Pancreas (tissue), 10 donors: Measurements from ENCODE around the gene SYTL5. TPM values are rescaled to one million over a fixed set of nuclear protein-coding genes. Genes with fewer than 3 reads are reported as not detected.

ENCODE experiments used
- ATAC-seq, 4 donors: fragments of 200-7000 bp; cut with Tn5 transposase; one replicate each; pipeline versions ENCODE4 v1.8.0 to v1.9.1; 2020; ENCODE audit warnings: mild to moderate bottlenecking in 4 of 4, moderate library complexity in 4 of 4
- DNase-seq, 6 donors: peaks; one replicate each; pipeline ENCODE4 v3.0.0-alpha.2; 2020
- FAIRE-seq: peaks from 2 replicates; lab custom pipeline; 2012; peaks lifted over from hg19 to GRCh38; lab: Jason Lieb, UNC
- H3K27ac ChIP-seq, 4 donors: fragments of 200-600 bp; sonication (generic); 1 replicate in 3 of 4; 2 replicates in 1 of 4; pipeline versions ENCODE4 v1.5.0 to v1.8.0; 2020
- H3K27me3 ChIP-seq, 4 donors: fragments of 200-600 bp; one replicate each; pipeline ENCODE4 v1.8.0; 2021
- H3K36me3 ChIP-seq, 3 donors: fragments of 200-600 bp; sonication (generic) in 1 of 3; one replicate each; pipeline versions ENCODE4 v1.5.0 to v1.8.0; 2020 to 2021
- H3K4me1 ChIP-seq, 3 donors: fragments of 200-600 bp; one replicate each; pipeline ENCODE4 v1.8.0; 2021
- H3K4me3 ChIP-seq, 4 donors: fragments of 200-600 bp; sonication (generic) in 2 of 4; one replicate each; pipeline versions ENCODE4 v1.5.0 to v1.8.0; 2020 to 2021
- H3K9me3 ChIP-seq, 4 donors: fragments of 200-600 bp; one replicate each; pipeline ENCODE4 v1.8.0; 2021
- WGBS, 2 donors: extraction: QIAGEN DNeasy Blood & Tissue Kit; methylation state at CpG; one replicate each; pipeline ENCODE4 v1.1.7; 2013; 5-methylcytosine and 5-hydroxymethylcytosine counted together
- intact Hi-C, 3 donors: fragments of 100-400 bp; cut with DNase I; formaldehyde crosslinking; loops; one replicate each; pipeline versions ENCODE4 v1.11.1 to v1.14.2; 2022
- polyA plus RNA-seq, 2 donors: library from polyadenylated mRNA; stranded (reverse); fragments of 200-250 nt; gene quantifications; one replicate each; pipeline ENCODE4 v1.2.3, GENCODE V29; 2013
- total RNA-seq, 6 donors: library from RNA; stranded (reverse); fragmentation: NEBNext Ultra II Directional in 4 of 6; extraction: Animal tissue kit (Norgen Biotek cat#: 25700) in 4 of 6; gene quantifications; one replicate each; pipeline versions ENCODE4 v1.2.1 to v1.2.4, GENCODE V29; 2021 to 2023
- TF ChIP-seq, protein P1 (sequence below), 4 donors: fragments of 200-600 bp; sonication (generic) in 3 of 4; IDR thresholded peaks; one replicate each; pipeline versions ENCODE4 v1.5.0 to v1.8.0; 2021; ENCODE audit warnings: antibody characterized with exemption in 4 of 4
- donor health status: healthy with polysubstance abuse.
- donor health status: DM: no; HTN: no; CAD: no; lungs with moderate emphysema.
- donor health status: DM: no; HTN: no; CAD: no.
- donor health status: control.
- donor health status: control.
- donor health status: Bipolar disorder and iron deficiency.
- donor health status: DM: yes; HTN: yes; CAD: no.
- donor health status: DM: no; HTN: no; CAD: no.
- donor health status: DM: no; HTN: no; CAD: no.
- donor health status: DM: yes; HTN: yes; CAD: no.

Gene SYTL5
- total and polyA plus RNA-seq, 8 donors: 0.77 to 5.9 (median 2.4) TPM

DNA sequence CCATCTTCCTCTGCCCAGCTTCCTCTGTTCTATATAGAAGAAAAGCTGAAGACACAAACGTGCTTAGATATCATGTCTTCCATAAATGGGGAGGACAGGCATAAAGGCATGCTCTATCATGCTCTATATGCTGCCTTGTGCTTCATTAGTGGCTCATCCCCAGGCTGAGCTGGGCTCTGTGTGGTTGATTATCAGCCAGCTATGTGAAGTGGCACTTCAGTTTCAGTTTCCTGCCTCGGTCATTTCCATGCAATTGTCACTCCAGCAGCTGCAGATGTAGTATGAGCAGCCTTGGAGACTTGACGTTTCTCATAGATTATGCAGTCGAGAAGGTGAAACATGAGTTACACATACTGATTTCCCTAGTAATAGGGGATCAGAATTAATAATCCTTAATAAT lies 106.2 kb downstream of the SYTL5 start:
- ATAC-seq (no peak), DNase-seq (no peak), FAIRE-seq (no peak)
- no peaks in the 10 kb centered on the region for H3K9me3 ChIP-seq
- H3K4me3 ChIP-seq: no peak overlapping the region
- H3K27me3 ChIP-seq: peaks cover 0 to 4% (median 0%) of the 10 kb centered on the region in 4 donors
- TF ChIP-seq, protein P1, sequence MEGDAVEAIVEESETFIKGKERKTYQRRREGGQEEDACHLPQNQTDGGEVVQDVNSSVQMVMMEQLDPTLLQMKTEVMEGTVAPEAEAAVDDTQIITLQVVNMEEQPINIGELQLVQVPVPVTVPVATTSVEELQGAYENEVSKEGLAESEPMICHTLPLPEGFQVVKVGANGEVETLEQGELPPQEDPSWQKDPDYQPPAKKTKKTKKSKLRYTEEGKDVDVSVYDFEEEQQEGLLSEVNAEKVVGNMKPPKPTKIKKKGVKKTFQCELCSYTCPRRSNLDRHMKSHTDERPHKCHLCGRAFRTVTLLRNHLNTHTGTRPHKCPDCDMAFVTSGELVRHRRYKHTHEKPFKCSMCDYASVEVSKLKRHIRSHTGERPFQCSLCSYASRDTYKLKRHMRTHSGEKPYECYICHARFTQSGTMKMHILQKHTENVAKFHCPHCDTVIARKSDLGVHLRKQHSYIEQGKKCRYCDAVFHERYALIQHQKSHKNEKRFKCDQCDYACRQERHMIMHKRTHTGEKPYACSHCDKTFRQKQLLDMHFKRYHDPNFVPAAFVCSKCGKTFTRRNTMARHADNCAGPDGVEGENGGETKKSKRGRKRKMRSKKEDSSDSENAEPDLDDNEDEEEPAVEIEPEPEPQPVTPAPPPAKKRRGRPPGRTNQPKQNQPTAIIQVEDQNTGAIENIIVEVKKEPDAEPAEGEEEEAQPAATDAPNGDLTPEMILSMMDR (IDR thresholded peaks at IDR 0.05): no peak
- H3K27ac ChIP-seq: no peak overlapping the region
- no peaks in the 10 kb centered on the region for H3K4me1 ChIP-seq
- intact Hi-C loops: no loop called here
- 66 to 80% methylated on average over 4 of the region's 4 CpGs for WGBS, 2 donors
- no peaks in the 10 kb centered on the region for H3K36me3 ChIP-seq

DNA sequence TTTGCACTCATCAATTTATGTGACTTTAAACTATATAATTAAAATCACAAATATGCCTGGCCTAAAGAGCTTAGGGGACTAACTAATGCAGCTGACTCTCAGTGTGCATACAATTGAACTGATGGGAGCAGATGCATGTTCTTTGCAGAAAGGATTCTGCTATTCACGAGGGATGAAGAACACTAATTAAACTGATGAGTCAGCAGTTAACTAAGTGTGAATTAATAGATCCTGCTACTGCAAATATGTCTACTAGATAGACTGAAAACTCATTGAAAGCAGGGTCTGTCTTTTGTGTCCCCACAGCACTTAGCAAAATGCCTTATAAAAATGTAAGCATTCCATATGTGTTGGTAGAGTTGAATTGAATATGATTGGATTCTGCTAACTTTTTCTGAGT lies 110.4 kb downstream of the SYTL5 start:
- FAIRE-seq (no peak), ATAC-seq (no peak), DNase-seq (no peak)
- H3K27ac ChIP-seq: no peak overlapping the region
- H3K9me3 ChIP-seq: no peaks in the 10 kb centered on the region
- no peaks in the 10 kb centered on the region for H3K4me1 ChIP-seq
- TF ChIP-seq, protein P1 (IDR thresholded peaks at IDR 0.05): no peak
- peaks cover 0 to 4% (median 0%) of the 10 kb centered on the region in 4 donors for H3K27me3 ChIP-seq
- no peaks in the 10 kb centered on the region for H3K36me3 ChIP-seq
- no peak overlapping the region for H3K4me3 ChIP-seq
- WGBS, 2 donors: 54 to 80% methylated on average over 1 of the region's 1 CpG
- intact Hi-C loops: no loop called here

DNA sequence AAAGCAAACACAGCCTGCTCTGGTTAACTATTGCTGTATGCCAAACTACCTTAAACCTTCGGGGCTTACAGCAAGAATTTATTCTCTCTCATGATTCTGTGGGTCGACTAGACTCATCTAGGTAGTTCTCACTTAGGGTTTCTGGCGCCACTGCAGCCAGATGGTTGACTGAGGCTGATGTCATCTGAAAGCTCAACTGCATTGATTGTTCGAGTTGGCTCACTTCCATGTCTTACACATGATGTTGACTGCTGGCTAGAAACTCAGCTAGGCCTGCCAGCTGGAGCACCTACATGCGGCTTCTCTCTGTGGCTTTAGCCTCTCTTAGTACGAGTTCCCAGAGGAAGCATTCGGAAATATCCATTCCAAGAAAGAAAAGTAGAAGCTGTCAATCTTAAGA lies 111.1 kb downstream of the SYTL5 start:
- Histone ChIP-seq H3K27me3 (peaks cover 0 to 4% (median under 1%) of the 10 kb centered on the region in 4 donors), H3K27ac (no peak overlapping the region), H3K36me3 (no peaks in the 10 kb centered on the region), H3K4me1 (no peaks in the 10 kb centered on the region), H3K4me3 (no peak overlapping the region), H3K9me3 (no peaks in the 10 kb centered on the region)
- ATAC-seq (peak; percentile 94 to 100 (median 96)), FAIRE-seq (no peak), DNase-seq (peak; percentile 54 to 75 (median 72))
- TF ChIP-seq, protein P1 (IDR thresholded peaks at IDR 0.05): no peak
- WGBS, 2 donors: 36 to 44% methylated on average over 7 of the region's 7 CpGs
- intact Hi-C loops: no loop called here

DNA sequence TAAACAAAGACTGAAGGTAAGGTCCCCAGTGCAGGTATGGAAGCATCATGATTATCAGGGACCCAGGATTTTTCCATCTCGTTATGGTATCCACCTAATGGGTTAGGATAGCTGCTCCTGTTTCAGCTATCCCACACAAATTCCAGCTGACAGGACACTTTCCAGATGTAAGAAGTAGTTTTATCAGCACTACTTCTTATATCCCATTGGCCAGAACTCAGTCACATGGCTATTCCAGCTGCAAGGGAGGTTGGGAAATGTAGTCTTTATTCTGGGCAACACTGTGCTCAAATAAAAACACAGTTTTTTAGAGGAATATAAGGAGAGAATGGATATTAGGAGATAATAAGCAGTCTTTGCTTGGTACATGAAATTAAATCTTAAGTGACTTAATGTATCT lies 117.6 kb downstream of the SYTL5 start:
- DNase-seq (no peak), FAIRE-seq (no peak), ATAC-seq (no peak)
- peaks cover 0 to 3% (median 0%) of the 10 kb centered on the region in 4 donors for H3K27me3 ChIP-seq
- intact Hi-C loops: no loop called here
- H3K4me3 ChIP-seq: no peak overlapping the region
- TF ChIP-seq, protein P1 (IDR thresholded peaks at IDR 0.05): no peak
- WGBS, 2 donors: 61 to 97% methylated on average over 1 of the region's 1 CpG
- no peak overlapping the region for H3K27ac ChIP-seq
- no peaks in the 10 kb centered on the region for H3K36me3 ChIP-seq
- H3K4me1 ChIP-seq: no peaks in the 10 kb centered on the region
- H3K9me3 ChIP-seq: no peaks in the 10 kb centered on the region

DNA sequence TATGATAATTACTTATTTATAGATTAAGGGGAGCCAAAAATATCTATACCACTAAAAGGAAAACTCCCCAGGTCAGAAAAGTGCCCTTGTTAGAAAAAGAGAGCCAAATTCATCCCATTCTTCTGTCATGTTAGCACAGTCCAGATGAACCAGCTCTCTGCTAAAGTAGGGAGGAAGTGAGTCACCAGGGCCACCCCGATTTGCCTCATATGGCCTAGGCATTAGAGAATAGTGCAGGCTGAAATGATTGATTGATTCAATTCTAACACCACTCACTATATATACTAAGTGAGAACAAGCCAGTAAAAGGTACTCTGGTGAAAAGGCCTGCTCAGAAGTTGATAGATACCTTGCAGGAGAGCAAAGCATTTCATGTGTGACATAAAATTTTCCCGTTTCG lies 119.8 kb downstream of the SYTL5 start:
- WGBS, 2 donors: 87 to 96% methylated on average over 3 of the region's 3 CpGs

More for the DNA sequence above, 119.8 kb downstream of the SYTL5 start:
- intact Hi-C loops: no loop called here
- Histone ChIP-seq H3K27me3 (peaks cover 0 to 5% (median 0%) of the 10 kb centered on the region in 4 donors), H3K9me3 (no peaks in the 10 kb centered on the region), H3K4me1 (no peaks in the 10 kb centered on the region), H3K27ac (no peak overlapping the region), H3K36me3 (no peaks in the 10 kb centered on the region), H3K4me3 (no peak overlapping the region)
- ATAC-seq (no peak), FAIRE-seq (no peak), DNase-seq (no peak)
- TF ChIP-seq, protein P1 (IDR thresholded peaks at IDR 0.05): no peak
